HFF-Myc (cell line): ENCODE measurements around the gene NAV2.

Experiments
- DNase-seq: peaks from one replicate; pipeline ENCODE4 v3.0.0-alpha.2; 2011; ENCODE audit warnings: low read depth; ENCODE audit errors: extremely low read depth
- H3K4me3 ChIP-seq: replicated peaks from 2 replicates; pipeline ENCODE4 v1.5.1; 2011; ENCODE audit warnings: low read depth, mild to moderate bottlenecking, control low read depth, low read length
- TF ChIP-seq, protein P1 (sequence below): IDR thresholded peaks from 2 replicates; pipeline ENCODE4 v1.5.1; 2012; ENCODE audit warnings: mild to moderate bottlenecking, low read depth, low read length, control low read depth; ENCODE audit errors: missing control alignments

NAV2 gene

DNA sequence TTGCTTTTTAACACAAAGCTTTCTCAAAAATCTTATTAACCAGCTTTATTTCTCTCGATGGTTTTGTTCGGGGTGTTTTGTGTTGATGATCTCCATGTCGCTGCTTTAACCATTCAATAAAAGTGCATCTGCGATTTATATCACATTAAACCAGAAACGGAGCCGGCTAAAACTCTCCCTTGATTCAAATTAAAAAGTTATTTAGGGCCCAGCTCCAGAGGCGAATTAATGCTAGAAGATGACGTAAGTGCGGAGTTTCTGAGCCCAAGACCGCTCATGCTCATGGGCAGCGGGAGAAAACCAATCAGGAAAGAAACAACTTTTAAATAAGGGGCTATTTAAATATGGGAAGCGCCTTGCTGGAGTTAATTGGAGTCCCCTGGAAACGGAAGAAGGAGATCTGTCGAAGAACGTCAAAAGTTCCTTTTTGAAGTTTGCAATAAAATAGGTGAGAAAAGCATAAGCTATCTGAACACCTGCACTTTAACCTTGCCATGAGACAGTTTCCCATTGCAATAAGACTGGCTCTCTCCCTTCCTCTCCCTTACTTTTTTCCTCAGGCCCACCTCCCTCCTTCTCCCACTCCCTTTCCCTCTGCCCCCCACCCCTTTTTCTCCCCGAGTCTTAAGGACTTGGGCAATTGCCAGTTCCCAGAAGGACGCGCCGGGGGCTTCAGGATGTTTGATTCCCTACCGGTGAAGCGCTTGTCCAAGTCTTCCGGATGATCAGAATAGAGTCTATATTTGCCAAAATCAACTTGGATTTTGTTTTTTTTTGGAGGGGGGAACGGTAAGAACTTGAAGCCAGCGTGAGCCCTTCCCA, 449.5 kb downstream of the NAV2 start:
- no peak overlapping the region for H3K4me3 ChIP-seq
- DNase-seq, result no peak
- TF ChIP-seq, protein P1, sequence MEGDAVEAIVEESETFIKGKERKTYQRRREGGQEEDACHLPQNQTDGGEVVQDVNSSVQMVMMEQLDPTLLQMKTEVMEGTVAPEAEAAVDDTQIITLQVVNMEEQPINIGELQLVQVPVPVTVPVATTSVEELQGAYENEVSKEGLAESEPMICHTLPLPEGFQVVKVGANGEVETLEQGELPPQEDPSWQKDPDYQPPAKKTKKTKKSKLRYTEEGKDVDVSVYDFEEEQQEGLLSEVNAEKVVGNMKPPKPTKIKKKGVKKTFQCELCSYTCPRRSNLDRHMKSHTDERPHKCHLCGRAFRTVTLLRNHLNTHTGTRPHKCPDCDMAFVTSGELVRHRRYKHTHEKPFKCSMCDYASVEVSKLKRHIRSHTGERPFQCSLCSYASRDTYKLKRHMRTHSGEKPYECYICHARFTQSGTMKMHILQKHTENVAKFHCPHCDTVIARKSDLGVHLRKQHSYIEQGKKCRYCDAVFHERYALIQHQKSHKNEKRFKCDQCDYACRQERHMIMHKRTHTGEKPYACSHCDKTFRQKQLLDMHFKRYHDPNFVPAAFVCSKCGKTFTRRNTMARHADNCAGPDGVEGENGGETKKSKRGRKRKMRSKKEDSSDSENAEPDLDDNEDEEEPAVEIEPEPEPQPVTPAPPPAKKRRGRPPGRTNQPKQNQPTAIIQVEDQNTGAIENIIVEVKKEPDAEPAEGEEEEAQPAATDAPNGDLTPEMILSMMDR, result no peak

DNA sequence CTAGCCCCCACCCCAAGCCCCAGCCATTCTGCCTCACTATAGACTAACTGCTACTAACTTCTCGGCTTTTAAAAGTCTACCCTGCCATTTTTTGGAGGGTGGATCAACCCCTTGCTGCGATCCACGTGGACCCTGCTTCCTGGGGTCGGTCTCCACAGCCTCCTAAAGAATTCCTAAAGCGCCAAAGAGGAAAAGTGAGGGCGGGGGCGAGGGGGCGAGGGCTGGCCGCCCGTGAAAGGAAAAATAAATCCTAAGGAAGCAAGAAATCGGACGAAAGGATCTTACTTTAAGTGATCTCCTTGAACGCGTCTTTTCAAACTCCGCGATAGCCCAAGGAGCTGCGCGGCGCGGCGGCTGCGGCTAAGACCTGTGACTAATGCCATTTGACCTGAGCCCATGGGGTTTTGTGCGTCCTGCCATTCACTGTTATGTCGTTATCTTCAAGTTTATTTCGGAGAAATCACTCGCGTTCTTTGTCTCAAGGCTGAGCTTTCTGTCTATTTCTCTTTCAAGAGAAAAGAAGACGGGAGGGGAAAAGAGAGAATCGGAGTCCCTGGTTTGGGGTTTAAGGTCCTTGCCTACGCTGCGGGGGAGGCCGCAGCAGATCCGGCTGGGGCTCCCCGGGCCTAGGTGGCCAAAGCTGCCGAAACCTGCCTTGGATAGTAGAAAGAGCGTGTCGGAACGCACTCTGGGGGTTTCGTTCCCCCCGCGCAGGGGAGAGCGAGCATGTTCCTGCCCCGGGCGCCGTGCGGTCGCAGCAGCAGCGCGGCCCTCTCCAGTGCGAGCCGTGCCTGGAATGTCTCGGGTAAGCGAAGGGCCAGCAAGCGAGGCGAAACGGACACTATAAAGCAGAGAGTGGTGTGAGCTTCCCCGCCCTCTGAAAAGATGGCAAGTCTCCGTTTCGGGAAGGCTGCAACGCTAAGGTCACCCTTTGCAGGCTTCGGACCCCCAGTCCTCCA, 450.5 kb downstream of the NAV2 start:
- peak overlapping the region; percentile 13; the same call in 1 of the 2 replicates for H3K4me3 ChIP-seq
- no peak for DNase-seq
- TF ChIP-seq, protein P1, result no peak

DNA sequence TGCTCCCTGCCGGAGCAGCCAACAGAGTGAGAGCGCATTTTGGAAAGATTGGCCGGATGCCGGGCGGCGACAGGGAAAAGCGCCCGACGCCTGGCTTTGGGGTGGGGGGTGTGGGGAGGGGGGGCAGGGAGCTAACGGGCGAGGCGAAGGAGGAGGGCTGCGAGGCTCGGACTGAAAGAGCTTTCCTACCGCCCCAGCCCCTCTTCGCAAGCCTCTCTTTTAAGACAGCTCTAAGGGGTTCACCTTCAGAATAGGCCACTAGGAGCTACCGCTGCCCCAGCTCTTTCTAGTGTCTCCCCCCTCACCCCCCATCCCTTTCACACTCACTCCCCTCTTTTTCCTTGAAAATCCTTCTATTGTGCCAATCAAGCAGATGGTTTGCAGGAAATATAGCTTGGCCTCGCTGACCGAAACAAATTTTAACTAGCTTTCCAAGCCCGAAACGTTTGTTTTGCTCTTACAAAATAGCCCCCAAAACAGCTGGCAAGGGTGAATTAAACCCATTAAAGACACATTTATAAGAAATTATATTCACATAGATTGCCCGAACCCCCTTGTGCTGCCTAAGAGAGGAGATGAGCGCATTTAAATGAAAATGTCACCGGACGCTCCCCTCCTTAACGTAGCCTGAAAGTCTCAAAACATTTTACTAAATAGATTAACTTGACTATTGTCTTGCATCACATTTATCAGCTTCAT, 451.3 kb downstream of the NAV2 start:
- DNase-seq, result no peak
- TF ChIP-seq, protein P1, result no peak
- peak overlapping the region; percentile 13; the same call in 1 of the 2 replicates for H3K4me3 ChIP-seq
